NCI-H2081 (cell line): Measurements from ENCODE around the gene LAMA3.

Experiments used
- DNase-seq, 2 experiments: peaks; one replicate each; lab custom pipeline; 2025; lab: John Stamatoyannopoulos, UW

Gene LAMA3

GRCh38 chr18:23941791-23942190 lies 252.5 kb downstream of the LAMA3 start:
- DNase-seq, result no peak

GRCh38 chr18:23943104-23943503 lies 253.9 kb downstream of the LAMA3 start:
- no peak for DNase-seq

GRCh38 chr18:23943903-23944624 lies 254.8 kb downstream of the LAMA3 start:
- DNase-seq, result no peak

- no peak for DNase-seq
These were observed 256.3 kb downstream of the LAMA3 start for GRCh38 chr18:23945416-23946079.

GRCh38 chr18:23949863-23950262 lies 260.6 kb downstream of the LAMA3 start:
- no peak for DNase-seq

- DNase-seq, result no peak
These were observed 261.4 kb downstream of the LAMA3 start for GRCh38 chr18:23950644-23951043.

GRCh38 chr18:23951206-23951605 lies 262.0 kb downstream of the LAMA3 start:
- DNase-seq, result no peak

GRCh38 chr18:23953984-23954383 lies 264.7 kb downstream of the LAMA3 start:
- no peak for DNase-seq

GRCh38 chr18:23956483-23956882 lies 267.2 kb downstream of the LAMA3 start:
- no peak for DNase-seq

GRCh38 chr18:23958036-23958435 lies 268.8 kb downstream of the LAMA3 start:
- DNase-seq, result no peak

GRCh38 chr18:23963443-23964165 lies 274.4 kb downstream of the LAMA3 start:
- peak in 1 of 2 experiments; percentile 18 for DNase-seq

- DNase-seq, result no peak
These were observed 275.3 kb downstream of the LAMA3 start for GRCh38 chr18:23964282-23965238.

GRCh38 chr18:23966909-23967308 lies 277.7 kb downstream of the LAMA3 start:
- peak in 1 of 2 experiments; percentile 37 for DNase-seq

- no peak for DNase-seq
These were observed 278.3 kb downstream of the LAMA3 start for GRCh38 chr18:23967321-23968089.

GRCh38 chr18:23968638-23969604 lies 279.7 kb downstream of the LAMA3 start:
- no peak for DNase-seq

GRCh38 chr18:23969664-23970063 lies 280.4 kb downstream of the LAMA3 start:
- DNase-seq, result no peak

GRCh38 chr18:23970161-23971096 lies 281.2 kb downstream of the LAMA3 start:
- no peak for DNase-seq

- no peak for DNase-seq
These were observed 281.8 kb downstream of the LAMA3 start for GRCh38 chr18:23971097-23971440.
